ENCODE measurements around the gene HDAC9.

The HDAC9 gene

GRCh38 chr7:18828260-18828993, 332.9 kb downstream of the HDAC9 start:
- DNase-seq = no peak
- TF ChIP-seq CTCF (IDR thresholded peaks at IDR 0.05) = no peak
- Histone ChIP-seq H3K27ac (no peak overlapping the region), H3K4me3 (no peak overlapping the region), H3K4me1 (no peaks in the 10 kb centered on the region), H3K9me3 (no peaks in the 10 kb centered on the region), H3K27me3 (no peaks in the 10 kb centered on the region), H3K36me3 (no peaks in the 10 kb centered on the region)
- intact Hi-C loops (cut with DNase I; ENCODE audit: low total_unique reads) = no loop called here

DNA sequence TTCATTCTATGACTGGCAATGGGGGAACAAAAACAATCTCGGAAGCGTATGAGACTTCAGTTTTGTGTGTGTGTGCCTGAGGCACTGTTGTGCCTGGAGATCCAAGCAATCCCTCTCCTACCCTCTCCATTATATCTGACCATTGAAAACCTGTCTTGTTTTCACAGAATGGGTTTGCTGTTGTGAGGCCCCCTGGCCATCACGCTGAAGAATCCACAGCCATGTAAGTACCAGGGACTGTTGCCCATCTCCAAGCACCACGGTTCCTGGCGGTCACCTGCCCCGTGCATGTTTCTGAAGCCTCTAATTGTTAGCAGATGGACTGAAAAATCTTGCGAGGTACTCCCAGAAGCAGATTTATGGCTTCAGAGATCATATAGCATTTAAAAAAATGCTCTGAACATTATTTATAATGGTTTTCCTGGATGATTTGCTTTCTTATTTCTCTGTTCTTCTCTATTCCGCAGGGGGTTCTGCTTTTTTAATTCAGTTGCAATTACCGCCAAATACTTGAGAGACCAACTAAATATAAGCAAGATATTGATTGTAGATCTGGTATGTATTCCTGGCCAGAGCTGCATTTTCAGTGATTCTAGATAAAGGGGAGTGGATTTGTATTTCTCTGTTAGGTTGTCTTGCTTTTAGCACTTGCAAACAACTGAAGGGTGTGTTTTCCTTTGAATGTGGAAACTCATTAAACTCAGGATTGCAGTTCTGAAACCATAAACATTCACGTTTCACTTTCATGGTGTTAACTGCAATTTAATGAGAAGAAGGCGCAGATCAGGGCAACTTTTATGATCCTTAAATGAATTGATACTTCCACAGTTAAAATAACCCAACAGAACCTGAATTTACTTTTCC, 333.7 kb downstream of the HDAC9 start:
- H3K9me3 ChIP-seq = no peaks in the 10 kb centered on the region
- intact Hi-C loops (cut with DNase I; ENCODE audit: low total_unique reads) = no loop called here
- TF ChIP-seq CTCF (IDR thresholded peaks at IDR 0.05) = no peak

DNA sequence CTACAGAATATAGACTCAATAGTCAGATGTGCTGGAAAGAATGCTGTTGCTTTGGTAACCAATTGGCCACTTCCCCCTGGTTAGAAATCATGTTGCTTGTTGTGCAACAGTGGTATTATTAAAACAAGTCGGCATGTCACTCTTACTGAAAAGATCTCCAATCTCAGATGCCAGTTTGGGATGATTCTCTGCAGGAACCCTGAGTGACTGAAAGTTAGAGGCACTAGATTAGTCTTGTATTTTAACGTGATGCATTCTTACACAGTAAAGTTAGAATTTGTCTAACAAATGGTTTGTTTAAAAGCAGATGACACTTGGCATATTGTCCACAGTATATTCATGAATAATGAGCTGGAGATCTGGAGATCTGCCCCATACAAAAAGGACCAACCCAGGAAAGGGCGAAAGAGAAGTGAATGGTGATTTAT, 334.3 kb downstream of the HDAC9 start:
- no peak for TF ChIP-seq CTCF (IDR thresholded peaks at IDR 0.05)
- Histone ChIP-seq H3K4me1 (no peaks in the 10 kb centered on the region), H3K27me3 (no peaks in the 10 kb centered on the region), H3K9me3 (no peaks in the 10 kb centered on the region), H3K4me3 (no peak overlapping the region), H3K36me3 (no peaks in the 10 kb centered on the region), H3K27ac (no peak overlapping the region)
- no peak for DNase-seq
- intact Hi-C loops (cut with DNase I; ENCODE audit: low total_unique reads) = no loop called here

More for the DNA sequence above, 333.7 kb downstream of the HDAC9 start:
- Histone ChIP-seq H3K4me1 (no peaks in the 10 kb centered on the region), H3K27ac (no peak overlapping the region), H3K4me3 (no peak overlapping the region), H3K27me3 (no peaks in the 10 kb centered on the region), H3K36me3 (no peaks in the 10 kb centered on the region)
- no peak for DNase-seq

- Histone ChIP-seq H3K27ac (no peak overlapping the region), H3K9me3 (no peaks in the 10 kb centered on the region), H3K4me1 (no peaks in the 10 kb centered on the region), H3K36me3 (peaks cover 0 to 8% (median 0%) of the 10 kb centered on the region in 3 donors), H3K27me3 (no peaks in the 10 kb centered on the region), H3K4me3 (no peak overlapping the region)
- no peak for TF ChIP-seq CTCF (IDR thresholded peaks at IDR 0.05)
- peak in 1 of 2 donors; percentile 31 for DNase-seq
- intact Hi-C loops (cut with DNase I; ENCODE audit: low total_unique reads) = no loop called here
Measured at GRCh38 chr7:18831419-18831818, 335.9 kb downstream of the HDAC9 start.

GRCh38 chr7:18831943-18832342, 336.4 kb downstream of the HDAC9 start:
- Histone ChIP-seq H3K4me3 (no peak overlapping the region), H3K4me1 (no peaks in the 10 kb centered on the region), H3K27ac (no peak overlapping the region), H3K27me3 (no peaks in the 10 kb centered on the region), H3K36me3 (peaks cover 0 to 8% (median 0%) of the 10 kb centered on the region in 3 donors), H3K9me3 (no peaks in the 10 kb centered on the region)
- intact Hi-C loops (cut with DNase I; ENCODE audit: low total_unique reads) = no loop called here
- no peak for DNase-seq
- no peak for TF ChIP-seq CTCF (IDR thresholded peaks at IDR 0.05)
